ENCODE results near the gene PSMG1.
A peak's percentile ranks its signal among the peaks of the same experiment; 100 is the strongest.
"Not testable (repeated sequence)": the region's sequence is repeated elsewhere in the genome, so short reads cannot be mapped to it uniquely, and the experiment has no call there.

Gene PSMG1

GRCh38 chr21:39187141-39187540, 3.9 kb upstream of the PSMG1 start:
- no peak for DNase-seq

DNA sequence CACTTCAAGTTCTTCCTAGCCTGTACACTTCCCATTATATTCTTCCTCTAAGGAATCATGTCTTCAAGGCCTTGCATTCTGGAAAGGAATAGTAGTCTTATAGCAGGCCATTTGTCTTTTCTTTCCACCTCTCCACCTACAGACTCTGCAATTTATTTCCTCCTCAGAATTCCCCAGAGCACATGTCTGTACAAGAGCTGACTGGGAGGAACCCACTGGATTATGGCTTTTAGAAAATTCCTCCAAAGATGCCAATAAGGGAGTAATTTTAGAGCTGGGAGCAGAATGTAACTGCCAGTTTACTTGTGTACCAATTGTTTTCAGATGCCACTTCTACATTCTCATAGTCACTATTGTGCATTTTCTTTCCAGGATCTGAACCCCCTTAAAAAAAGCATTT, 3.4 kb upstream of the PSMG1 start:
- DNase-seq = no peak

DNA sequence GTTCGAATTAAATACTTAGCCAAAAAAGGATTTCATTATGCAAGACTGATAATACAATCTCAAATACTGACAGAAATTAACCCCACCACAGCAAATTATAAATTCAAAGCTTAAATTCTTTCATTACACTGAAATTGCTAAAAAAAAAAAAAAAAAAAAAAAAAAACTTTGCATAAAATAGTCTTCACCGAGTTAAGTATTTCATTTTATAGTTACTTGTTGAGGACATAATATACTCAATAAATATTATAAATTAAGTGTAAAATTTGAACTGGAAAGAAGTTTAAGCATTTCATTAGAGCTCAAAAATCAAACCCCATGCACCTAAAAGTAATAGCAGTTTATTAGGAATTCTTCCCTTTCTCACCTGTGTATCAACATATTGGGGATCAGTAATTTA, 1.9 kb upstream of the PSMG1 start:
- DNase-seq = no peak

DNA sequence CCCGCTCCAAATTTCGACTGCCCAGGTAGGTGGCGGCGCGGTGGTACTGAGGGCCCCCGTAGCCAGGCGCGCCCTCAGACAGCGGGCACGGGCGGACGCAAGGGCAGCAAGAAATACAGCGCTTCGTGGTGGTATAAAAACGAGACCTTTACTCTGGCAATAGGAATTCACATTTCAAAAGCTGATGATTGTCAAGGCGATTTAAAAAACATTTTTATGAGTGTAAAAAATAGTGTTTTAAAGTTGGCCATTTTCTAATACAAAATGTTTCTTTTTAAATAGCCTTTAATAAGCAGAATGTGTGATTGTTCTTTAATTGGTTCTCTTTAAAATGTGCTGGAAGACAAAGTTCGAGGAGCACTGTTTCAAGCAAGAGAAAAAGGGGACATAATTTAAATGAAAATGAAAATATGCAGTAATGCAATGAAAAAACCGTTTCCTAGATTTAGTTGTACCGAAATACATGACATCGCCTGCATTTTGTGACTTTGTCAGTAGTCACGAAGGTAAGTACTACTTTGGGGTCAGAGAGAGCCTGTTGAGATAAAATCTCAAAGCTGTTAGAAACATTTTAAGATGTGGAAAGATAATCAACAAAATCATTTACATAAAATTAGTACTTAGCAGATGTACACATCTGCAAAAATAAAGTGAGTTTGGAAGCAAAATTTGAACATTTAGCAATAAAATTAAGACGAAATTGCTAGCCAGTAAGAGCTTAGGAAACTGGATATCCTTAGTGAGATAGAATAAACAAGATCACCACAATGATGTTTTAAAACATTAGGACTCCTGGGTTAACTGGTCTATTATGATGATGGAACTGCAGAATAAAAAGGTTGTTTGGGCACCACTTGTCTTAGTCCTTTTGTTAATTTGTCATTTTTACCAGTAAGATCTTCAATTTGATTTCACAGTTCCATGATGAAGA, 1.1 kb upstream of the PSMG1 start:
- no peak for DNase-seq

- no peak for DNase-seq
Observed at GRCh38 chr21:39182484-39183271, 573 bp downstream of the PSMG1 start.

GRCh38 chr21:39182016-39182415, 1.2 kb downstream of the PSMG1 start:
- no peak for DNase-seq

- no peak for DNase-seq
Observed at GRCh38 chr21:39181205-39181818, 1.9 kb downstream of the PSMG1 start.

DNA sequence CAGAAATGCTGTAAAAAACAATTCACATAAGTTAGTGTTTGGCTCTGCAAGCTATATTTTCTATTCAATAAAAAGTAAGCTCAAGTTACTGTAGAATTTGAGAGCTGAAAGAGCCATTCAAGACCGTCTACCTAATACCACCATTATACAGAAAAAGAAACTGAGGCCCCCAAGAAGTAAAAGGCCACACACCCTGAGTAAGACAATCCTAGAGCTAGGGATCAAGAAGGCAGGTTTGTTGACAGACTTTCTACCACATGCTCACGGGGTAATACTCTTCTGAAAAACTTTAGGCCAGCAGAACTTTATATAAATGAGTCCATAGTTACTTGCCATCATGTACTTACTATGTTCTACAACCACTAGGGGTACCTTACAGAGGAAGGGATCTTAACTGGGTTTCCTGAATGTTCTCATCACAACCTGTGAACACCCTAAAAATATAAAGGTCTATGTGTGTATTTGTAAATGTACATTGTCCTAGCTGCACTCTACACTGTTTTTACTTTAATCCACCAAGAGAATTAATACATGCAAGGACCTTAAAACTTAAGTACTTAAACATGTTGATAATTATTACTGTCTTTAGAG, 2.7 kb downstream of the PSMG1 start:
- no peak for DNase-seq

- no peak for DNase-seq
Observed at GRCh38 chr21:39178421-39178820, 4.8 kb downstream of the PSMG1 start.

- no peak for DNase-seq
Observed at GRCh38 chr21:39176271-39176709, 7.0 kb downstream of the PSMG1 start.

DNA sequence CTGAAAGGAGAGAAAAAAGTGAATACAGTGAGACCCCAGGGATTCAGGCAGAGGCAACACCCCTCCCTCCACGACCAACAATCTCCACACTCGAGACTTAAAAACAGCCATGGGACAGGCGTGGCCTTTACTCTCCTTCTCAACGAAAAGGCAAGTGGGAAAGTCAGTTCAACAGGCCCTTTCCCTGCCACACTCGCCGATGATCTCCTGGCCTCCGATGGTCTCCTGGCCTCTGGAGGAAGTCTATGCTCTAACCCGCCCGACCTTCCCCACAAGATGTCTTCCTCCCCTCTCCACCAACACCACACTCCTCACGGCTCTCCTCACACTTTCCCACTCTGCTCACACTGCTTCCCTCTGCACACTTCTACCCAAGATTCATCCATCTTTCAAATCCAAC, 7.6 kb downstream of the PSMG1 start:
- no peak for DNase-seq

DNA sequence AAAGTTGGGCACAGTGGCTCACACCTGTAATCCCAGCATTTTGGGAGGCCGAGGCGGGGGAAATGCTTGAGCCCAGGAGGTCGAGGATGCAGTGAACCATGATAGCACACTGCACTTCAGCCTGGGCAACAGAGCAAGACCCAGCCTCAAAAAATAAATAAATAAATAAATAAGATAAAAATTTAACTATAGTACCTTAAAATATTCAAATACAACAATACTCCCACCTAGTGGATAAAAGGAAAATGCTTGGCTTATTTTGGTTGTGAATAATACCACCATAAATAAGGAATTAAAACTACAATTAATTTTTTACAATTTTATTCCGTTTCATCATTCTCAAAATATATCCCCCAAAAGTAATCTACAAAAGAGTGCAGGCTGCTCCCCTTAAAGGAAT, 8.1 kb downstream of the PSMG1 start:
- DNase-seq = peak; percentile 19

DNA sequence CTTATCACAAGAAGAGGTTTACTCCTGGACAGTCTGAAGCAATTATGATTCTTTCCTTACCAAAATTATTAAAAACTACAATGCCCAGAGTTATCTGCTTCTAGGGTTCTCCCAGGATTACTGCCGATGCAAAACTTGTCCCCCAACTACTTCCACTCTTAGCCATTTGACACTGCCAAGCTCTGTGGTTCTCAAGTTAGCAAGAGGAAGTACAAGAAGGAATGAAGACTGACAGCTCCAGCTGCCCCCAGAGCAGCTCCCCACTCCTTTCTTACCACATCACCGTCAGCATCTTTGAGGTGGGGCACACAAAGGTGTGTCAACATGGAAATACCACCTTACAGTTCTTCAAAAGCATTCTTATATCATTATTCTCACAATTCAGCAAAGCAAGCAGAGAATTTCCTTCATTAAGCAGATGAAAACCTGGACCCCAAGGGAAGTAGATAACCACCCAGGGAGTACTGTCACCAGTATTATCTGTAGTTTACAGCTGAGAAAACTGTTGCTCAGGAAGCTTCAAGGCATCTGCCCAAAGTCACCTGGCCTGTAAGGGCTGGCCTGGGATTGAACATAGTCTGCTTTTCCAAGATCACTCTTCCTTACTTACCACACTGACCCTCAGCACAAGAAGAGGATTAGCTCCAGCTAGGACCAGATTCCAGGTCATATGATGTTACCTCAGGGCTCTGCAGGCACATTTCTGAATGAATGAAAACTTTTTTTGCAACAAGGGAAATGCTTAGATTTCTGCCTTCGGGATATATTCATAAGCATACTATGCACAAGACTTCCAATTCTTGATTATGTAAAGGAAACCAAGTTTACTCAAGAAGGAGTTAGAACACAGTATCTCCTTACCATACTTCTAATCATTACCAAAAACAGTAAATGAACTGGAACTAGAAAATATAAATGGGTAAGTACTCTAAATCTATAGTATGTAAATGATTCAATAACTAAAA, 9.3 kb downstream of the PSMG1 start:
- DNase-seq = no peak

GRCh38 chr21:39169906-39170305, 13.3 kb downstream of the PSMG1 start:
- no peak for DNase-seq

GRCh38 chr21:39168800-39169199, 14.5 kb downstream of the PSMG1 start:
- no peak for DNase-seq

GRCh38 chr21:39164523-39164922, 18.7 kb downstream of the PSMG1 start:
- no peak for DNase-seq

- no peak for DNase-seq
Observed at GRCh38 chr21:39161064-39161463, 22.2 kb downstream of the PSMG1 start.

GRCh38 chr21:39159342-39160063, 23.7 kb downstream of the PSMG1 start:
- peak; percentile 80 for DNase-seq

DNA sequence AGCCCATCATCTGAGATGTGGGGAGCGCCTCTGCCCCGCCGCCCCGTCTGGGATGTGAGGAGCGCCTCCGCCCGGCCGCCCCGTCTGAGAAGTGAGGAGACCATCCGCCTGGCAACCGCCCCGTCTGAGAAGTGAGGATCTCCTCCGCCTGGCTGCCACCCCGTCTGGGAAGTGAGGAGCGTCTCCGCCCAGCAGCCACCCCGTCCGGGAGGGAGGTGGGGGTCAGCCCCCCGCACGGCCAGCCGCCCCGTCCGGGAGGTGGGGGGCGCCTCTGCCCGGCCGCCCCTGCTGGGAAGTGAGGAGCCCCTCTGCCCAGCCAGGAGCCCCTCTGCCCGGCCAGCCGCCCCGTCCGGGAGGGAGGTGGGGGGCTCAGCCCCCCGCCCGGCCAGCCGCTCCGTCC, 26.0 kb downstream of the PSMG1 start:
- DNase-seq = not testable (repeated sequence)

DNA sequence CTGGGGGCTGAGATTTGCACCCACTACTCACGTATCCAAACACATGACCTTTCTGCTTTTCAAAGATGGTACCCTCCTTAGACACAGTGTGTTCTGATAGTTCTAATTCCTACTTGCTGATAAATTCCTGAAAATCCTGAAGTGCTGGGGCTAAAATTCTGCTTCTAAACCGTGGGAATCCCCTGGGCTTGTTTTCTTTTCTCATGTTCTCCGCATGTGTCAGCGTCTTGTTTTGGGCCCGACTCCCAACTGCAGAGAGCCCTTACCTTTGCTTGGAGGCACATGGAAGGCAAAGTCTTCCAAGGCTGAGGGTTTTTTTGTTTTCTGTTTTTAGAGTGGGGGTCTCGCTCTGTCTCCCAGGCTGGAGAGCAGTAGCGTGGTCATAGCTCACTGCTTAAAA, 27.2 kb downstream of the PSMG1 start:
- no peak for DNase-seq

DNA sequence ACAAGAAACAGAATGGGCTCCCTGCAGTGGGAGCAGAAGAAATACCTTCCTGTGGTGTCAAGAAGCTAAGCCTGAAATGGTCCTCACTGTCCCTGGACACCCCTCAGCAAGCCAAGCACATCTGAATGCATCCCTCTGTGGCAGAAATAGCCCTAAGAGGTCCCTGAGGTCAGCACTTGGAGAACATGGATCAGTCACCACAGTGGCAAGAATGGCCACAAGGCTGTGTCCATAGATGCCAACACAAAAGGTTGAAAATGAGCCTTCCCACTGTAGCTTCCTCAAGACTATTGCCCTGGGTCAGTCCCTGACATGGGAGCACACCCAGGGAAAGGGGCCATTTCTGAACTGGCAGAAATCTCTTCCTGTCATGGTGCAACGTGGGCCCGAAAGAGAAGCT, 27.7 kb downstream of the PSMG1 start:
- DNase-seq = no peak

Data from NCI-H2171 treated with DMSO at 0.1 percent for 48 hours (cell line).